Measurements from ENCODE around the gene CDH3.

DNA sequence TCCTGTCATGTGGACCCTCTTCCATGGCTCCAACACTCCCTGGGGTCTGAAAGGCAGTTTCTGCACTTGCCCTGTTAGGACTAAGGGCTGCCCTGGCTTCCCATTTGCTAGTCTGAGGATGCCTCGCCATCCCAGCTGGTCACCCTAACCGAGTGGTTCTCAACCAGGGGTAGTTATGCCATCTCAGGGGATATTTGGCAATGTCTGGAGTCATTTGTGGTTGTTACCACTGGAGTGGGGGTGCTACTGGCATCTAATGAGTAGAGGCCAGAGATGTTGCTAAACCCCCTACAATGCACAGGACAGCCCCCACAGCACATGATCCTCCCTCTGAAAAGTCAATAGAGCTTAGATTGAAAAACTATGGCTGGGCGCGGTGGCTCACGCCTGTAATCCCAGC lies 65.1 kb downstream of the CDH3 start:
- TF ChIP-seq POLR2AphosphoS5 (IDR thresholded peaks at IDR 0.05) (no peak), CTCF (IDR thresholded peaks at IDR 0.05) (no peak)

All from transverse colon (tissue), 4 donors.